ENCODE measurements around the gene SLAMF9.

Gene SLAMF9

DNA sequence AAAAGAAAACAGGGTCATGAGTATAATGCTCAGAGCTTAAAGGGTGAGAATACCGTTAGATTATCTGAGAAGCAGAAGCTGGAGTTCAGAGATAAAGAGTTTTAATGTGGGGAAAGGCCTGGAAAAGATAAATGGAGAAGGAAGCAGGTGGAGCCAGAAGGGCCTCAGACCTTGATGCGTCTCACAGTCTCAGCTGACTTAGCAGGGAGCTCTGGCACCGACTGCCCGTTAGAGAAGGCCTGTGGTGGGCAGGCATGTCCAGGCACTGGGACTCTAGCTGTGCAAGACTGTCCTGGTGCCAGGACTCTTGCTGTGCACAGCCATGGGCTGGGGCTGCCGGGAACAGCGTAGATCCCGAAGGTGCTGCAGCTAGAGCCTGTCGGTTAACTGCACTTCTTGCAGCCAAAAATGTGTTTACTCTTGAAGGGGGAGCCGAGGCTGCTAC, 3.8 kb upstream of the SLAMF9 start:
- no peak for TF ChIP-seq ZNF274 (IDR thresholded peaks at IDR 0.05; ENCODE audit: low read depth, low read length)
- no peak for TF ChIP-seq SUZ12 (IDR thresholded peaks at IDR 0.05; ENCODE audit: extremely low read depth, insufficient read depth, insufficient read length)
- TF ChIP-seq YY1 (IDR thresholded peaks at IDR 0.05; ENCODE audit: insufficient read depth, insufficient read length): no peak
- no peak for DNase-seq (ENCODE audit: low read depth, low spot score)
- H3K9ac ChIP-seq (ENCODE audit: insufficient read length, low read depth): no peak overlapping the region
- no peaks in the 10 kb centered on the region for H3K36me3 ChIP-seq (ENCODE audit: insufficient read depth, insufficient read length, low read length)
- peaks cover 2% of the 10 kb centered on the region for H3K27me3 ChIP-seq (ENCODE audit: insufficient read depth, insufficient read length)
- H3K9me3 ChIP-seq (ENCODE audit: insufficient read depth, low read length): no peaks in the 10 kb centered on the region
- no peak overlapping the region for H3K4me3 ChIP-seq (ENCODE audit: insufficient read length, low read depth)
- H3K4me1 ChIP-seq (ENCODE audit: insufficient read depth, insufficient read length): peaks cover 6% of the 10 kb centered on the region

DNA sequence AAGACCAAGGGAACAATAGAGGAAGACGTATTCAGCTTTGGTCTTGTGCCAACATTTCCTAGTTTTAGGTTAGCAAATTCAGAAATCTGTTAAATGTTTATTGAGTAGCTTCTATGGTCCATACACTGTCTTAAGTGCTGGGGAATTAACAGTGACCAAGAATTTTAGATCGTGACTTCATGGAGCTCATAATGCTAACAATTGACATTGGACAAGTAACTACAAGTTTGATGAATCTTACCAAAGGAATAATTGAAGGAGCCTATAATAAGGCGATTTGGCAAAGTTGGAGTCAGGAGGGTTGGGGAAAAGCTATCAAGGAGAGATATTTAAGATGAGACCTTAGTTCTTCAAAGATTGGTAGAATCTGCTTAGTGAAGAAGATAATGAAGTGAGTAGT, 1.4 kb upstream of the SLAMF9 start:
- no peaks in the 10 kb centered on the region for H3K9me3 ChIP-seq (ENCODE audit: insufficient read depth, low read length)
- H3K9ac ChIP-seq (ENCODE audit: insufficient read length, low read depth): no peak overlapping the region
- peaks cover 6% of the 10 kb centered on the region for H3K4me1 ChIP-seq (ENCODE audit: insufficient read depth, insufficient read length)
- no peak for DNase-seq (ENCODE audit: low read depth, low spot score)
- peaks cover 8% of the 10 kb centered on the region for H3K27me3 ChIP-seq (ENCODE audit: insufficient read depth, insufficient read length)
- no peak overlapping the region for H3K4me3 ChIP-seq (ENCODE audit: insufficient read length, low read depth)
- H3K36me3 ChIP-seq (ENCODE audit: insufficient read depth, insufficient read length, low read length): no peaks in the 10 kb centered on the region
- TF ChIP-seq SUZ12 (IDR thresholded peaks at IDR 0.05; ENCODE audit: extremely low read depth, insufficient read depth, insufficient read length): no peak
- no peak for TF ChIP-seq YY1 (IDR thresholded peaks at IDR 0.05; ENCODE audit: insufficient read depth, insufficient read length)
- no peak for TF ChIP-seq ZNF274 (IDR thresholded peaks at IDR 0.05; ENCODE audit: low read depth, low read length)

DNA sequence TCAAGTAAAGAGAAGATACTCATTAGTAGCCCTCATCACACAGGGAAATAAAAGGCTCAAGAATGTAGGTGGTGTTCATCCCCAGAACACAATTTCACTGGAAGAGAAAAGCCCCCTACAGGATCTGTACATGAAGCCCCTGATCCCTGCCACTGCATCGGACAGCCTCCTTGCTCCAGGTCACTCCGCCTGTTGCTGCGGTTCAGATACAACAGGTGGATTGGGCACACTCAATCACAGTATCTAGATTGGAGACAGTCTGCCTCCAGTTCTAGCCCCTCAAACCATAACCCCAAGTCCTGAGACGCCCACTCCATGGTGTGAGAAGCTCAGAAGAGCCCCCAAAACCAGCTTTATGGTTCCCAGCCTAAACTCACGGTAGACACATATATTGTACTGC, 1.1 kb downstream of the SLAMF9 start:
- no peak overlapping the region for H3K9ac ChIP-seq (ENCODE audit: insufficient read length, low read depth)
- no peaks in the 10 kb centered on the region for H3K9me3 ChIP-seq (ENCODE audit: insufficient read depth, low read length)
- H3K4me3 ChIP-seq (ENCODE audit: insufficient read length, low read depth): no peak overlapping the region
- TF ChIP-seq ZNF274 (IDR thresholded peaks at IDR 0.05; ENCODE audit: low read depth, low read length) (no peak), YY1 (IDR thresholded peaks at IDR 0.05; ENCODE audit: insufficient read depth, insufficient read length) (no peak), SUZ12 (IDR thresholded peaks at IDR 0.05; ENCODE audit: extremely low read depth, insufficient read depth, insufficient read length) (no peak)
- H3K36me3 ChIP-seq (ENCODE audit: insufficient read depth, insufficient read length, low read length): no peaks in the 10 kb centered on the region
- peaks cover 4% of the 10 kb centered on the region for H3K4me1 ChIP-seq (ENCODE audit: insufficient read depth, insufficient read length)
- DNase-seq (ENCODE audit: low read depth, low spot score): no peak
- H3K27me3 ChIP-seq (ENCODE audit: insufficient read depth, insufficient read length): peaks cover 8% of the 10 kb centered on the region

DNA sequence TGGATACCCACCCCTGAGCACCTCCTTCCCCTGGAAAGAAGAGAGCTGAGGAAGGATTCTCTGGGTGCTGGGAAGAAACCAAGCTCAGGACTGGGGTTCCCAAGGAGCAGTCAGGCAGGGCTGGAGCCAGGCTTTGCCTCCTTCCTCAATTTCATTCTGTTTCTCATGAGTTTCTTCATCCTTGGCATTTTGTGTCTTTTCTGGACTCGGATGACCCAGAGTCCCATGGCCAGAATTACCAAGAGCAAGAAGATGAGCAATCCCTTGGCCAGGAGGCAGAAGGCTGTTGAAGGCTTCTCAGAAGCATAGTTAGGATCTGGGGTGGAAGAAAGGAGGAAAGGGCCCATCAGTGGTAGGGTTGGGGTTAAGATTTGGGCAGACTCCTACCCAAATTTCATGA, 2.5 kb downstream of the SLAMF9 start:
- TF ChIP-seq ZNF274 (IDR thresholded peaks at IDR 0.05; ENCODE audit: low read depth, low read length): no peak
- TF ChIP-seq SUZ12 (IDR thresholded peaks at IDR 0.05; ENCODE audit: extremely low read depth, insufficient read depth, insufficient read length): no peak
- no peak for TF ChIP-seq YY1 (IDR thresholded peaks at IDR 0.05; ENCODE audit: insufficient read depth, insufficient read length)
- no peaks in the 10 kb centered on the region for H3K36me3 ChIP-seq (ENCODE audit: insufficient read depth, insufficient read length, low read length)
- no peak overlapping the region for H3K9ac ChIP-seq (ENCODE audit: insufficient read length, low read depth)
- peaks cover 2% of the 10 kb centered on the region for H3K4me1 ChIP-seq (ENCODE audit: insufficient read depth, insufficient read length)
- H3K27me3 ChIP-seq (ENCODE audit: insufficient read depth, insufficient read length): peaks cover 8% of the 10 kb centered on the region
- no peak for DNase-seq (ENCODE audit: low read depth, low spot score)
- H3K4me3 ChIP-seq (ENCODE audit: insufficient read length, low read depth): no peak overlapping the region
- no peaks in the 10 kb centered on the region for H3K9me3 ChIP-seq (ENCODE audit: insufficient read depth, low read length)

DNA sequence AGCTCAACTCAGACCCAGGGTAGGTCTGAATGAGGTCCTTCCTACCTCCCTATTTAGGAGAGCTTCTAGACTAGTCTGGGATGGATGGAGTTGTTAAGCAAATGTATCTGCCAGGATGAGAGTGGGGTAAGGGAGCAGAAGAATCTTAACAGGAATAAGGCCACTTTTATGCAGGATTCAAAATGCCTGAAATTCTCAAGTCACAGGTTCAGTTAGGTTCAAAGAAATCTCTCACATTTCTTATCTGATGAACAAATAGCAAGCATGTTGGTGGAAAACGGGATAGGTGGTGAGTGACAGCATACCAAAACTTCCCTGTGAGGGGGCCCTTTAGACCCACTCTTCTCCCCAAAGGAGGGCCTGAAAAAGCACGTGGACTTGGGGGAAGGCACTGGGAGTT, 3.0 kb downstream of the SLAMF9 start:
- no peaks in the 10 kb centered on the region for H3K36me3 ChIP-seq (ENCODE audit: insufficient read depth, insufficient read length, low read length)
- TF ChIP-seq YY1 (IDR thresholded peaks at IDR 0.05; ENCODE audit: insufficient read depth, insufficient read length) (no peak), SUZ12 (IDR thresholded peaks at IDR 0.05; ENCODE audit: extremely low read depth, insufficient read depth, insufficient read length) (no peak), ZNF274 (IDR thresholded peaks at IDR 0.05; ENCODE audit: low read depth, low read length) (no peak)
- no peak overlapping the region for H3K4me3 ChIP-seq (ENCODE audit: insufficient read length, low read depth)
- H3K9ac ChIP-seq (ENCODE audit: insufficient read length, low read depth): no peak overlapping the region
- no peaks in the 10 kb centered on the region for H3K9me3 ChIP-seq (ENCODE audit: insufficient read depth, low read length)
- H3K27me3 ChIP-seq (ENCODE audit: insufficient read depth, insufficient read length): peaks cover 8% of the 10 kb centered on the region
- peaks cover 2% of the 10 kb centered on the region for H3K4me1 ChIP-seq (ENCODE audit: insufficient read depth, insufficient read length)
- no peak for DNase-seq (ENCODE audit: low read depth, low spot score)

DNA sequence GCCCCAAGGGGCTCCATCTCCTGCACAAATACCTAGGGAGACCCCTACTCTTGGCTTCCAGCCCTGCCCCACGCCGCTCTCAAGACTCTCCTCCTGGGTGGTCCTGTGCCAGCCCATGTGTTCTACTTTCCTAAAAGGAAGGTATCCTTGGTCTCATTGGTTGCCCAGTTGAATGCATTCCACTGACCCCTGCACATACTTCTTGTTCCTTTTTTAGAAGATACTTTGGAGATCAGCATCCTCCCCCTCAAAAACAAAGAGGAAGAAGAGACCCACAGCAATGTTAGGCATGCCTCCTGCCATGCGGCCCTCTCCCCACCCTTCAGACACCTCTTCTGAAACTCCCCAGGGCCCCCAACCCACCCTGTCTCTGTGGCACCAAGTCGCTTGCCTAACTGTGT, 4.1 kb downstream of the SLAMF9 start:
- Histone ChIP-seq H3K4me3 (ENCODE audit: insufficient read length, low read depth) (no peak overlapping the region), H3K4me1 (ENCODE audit: insufficient read depth, insufficient read length) (peaks cover 2% of the 10 kb centered on the region), H3K9me3 (ENCODE audit: insufficient read depth, low read length) (no peaks in the 10 kb centered on the region), H3K36me3 (ENCODE audit: insufficient read depth, insufficient read length, low read length) (no peaks in the 10 kb centered on the region), H3K27me3 (ENCODE audit: insufficient read depth, insufficient read length) (peaks cover 8% of the 10 kb centered on the region), H3K9ac (ENCODE audit: insufficient read length, low read depth) (no peak overlapping the region)
- DNase-seq (ENCODE audit: low read depth, low spot score): no peak
- TF ChIP-seq YY1 (IDR thresholded peaks at IDR 0.05; ENCODE audit: insufficient read depth, insufficient read length) (no peak), SUZ12 (IDR thresholded peaks at IDR 0.05; ENCODE audit: extremely low read depth, insufficient read depth, insufficient read length) (no peak), ZNF274 (IDR thresholded peaks at IDR 0.05; ENCODE audit: low read depth, low read length) (no peak)

DNA sequence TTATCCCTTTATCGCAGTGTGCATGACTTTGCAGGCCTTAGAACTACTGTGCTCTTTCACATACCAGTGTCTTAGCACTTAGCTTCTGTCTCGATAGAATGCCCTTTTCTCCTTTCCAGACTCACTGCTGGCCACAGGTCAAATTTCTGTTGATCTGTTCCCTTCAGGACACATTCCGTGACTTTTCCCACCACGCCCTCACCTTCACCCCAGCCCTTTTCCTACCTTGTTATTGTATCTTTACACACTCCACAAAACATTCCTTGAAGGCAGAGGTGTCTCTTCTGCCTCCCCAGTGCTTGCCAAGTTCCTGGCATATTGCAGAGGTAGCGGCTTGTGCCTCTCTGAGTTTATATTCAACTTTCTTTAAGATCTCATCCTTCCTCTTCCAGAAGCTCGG, 4.9 kb downstream of the SLAMF9 start:
- Histone ChIP-seq H3K4me3 (ENCODE audit: insufficient read length, low read depth) (no peak overlapping the region), H3K9me3 (ENCODE audit: insufficient read depth, low read length) (no peaks in the 10 kb centered on the region), H3K4me1 (ENCODE audit: insufficient read depth, insufficient read length) (peaks cover 2% of the 10 kb centered on the region), H3K36me3 (ENCODE audit: insufficient read depth, insufficient read length, low read length) (no peaks in the 10 kb centered on the region), H3K9ac (ENCODE audit: insufficient read length, low read depth) (no peak overlapping the region), H3K27me3 (ENCODE audit: insufficient read depth, insufficient read length) (peaks cover 13% of the 10 kb centered on the region)
- no peak for TF ChIP-seq SUZ12 (IDR thresholded peaks at IDR 0.05; ENCODE audit: extremely low read depth, insufficient read depth, insufficient read length)
- DNase-seq (ENCODE audit: low read depth, low spot score): no peak

DNA sequence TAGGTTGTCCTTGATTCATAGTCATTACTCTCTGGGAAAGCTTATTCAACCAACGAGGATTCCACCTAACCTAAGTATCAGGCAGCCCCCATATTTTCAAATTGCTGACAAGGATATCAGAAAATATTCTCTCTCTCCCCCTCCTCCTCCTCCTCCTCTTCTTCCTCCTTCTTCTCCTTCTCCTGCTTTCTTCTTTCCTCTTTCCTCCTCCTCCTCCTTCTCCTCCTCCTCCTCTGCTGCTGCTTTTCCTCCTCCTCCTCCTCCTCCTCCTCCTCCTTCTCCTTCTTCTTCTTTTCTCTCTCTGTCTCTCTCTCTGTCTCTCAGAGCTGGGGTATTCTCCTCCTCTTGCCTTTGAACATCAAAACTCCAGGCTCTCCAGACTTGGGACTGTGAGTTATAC, 6.1 kb downstream of the SLAMF9 start:
- no peak overlapping the region for H3K4me3 ChIP-seq (ENCODE audit: insufficient read length, low read depth)
- peaks cover 5% of the 10 kb centered on the region for H3K36me3 ChIP-seq (ENCODE audit: insufficient read depth, insufficient read length, low read length)
- TF ChIP-seq ZNF274 (IDR thresholded peaks at IDR 0.05; ENCODE audit: low read depth, low read length) (no peak), SUZ12 (IDR thresholded peaks at IDR 0.05; ENCODE audit: extremely low read depth, insufficient read depth, insufficient read length) (no peak), YY1 (IDR thresholded peaks at IDR 0.05; ENCODE audit: insufficient read depth, insufficient read length) (no peak)
- peaks cover 12% of the 10 kb centered on the region for H3K27me3 ChIP-seq (ENCODE audit: insufficient read depth, insufficient read length)
- H3K9me3 ChIP-seq (ENCODE audit: insufficient read depth, low read length): no peaks in the 10 kb centered on the region
- H3K9ac ChIP-seq (ENCODE audit: insufficient read length, low read depth): no peak overlapping the region
- no peak for DNase-seq (ENCODE audit: low read depth, low spot score)
- no peaks in the 10 kb centered on the region for H3K4me1 ChIP-seq (ENCODE audit: insufficient read depth, insufficient read length)
